Osteocyte (in vitro differentiated cells): ENCODE measurements around the gene CPEB2. TPM values are rescaled to one million over a fixed set of nuclear protein-coding genes. Genes with fewer than 3 reads are reported as not detected.

Experiments used
- DNase-seq: peaks from one replicate; pipeline ENCODE4 v3.0.0; 2021; ENCODE audit warnings: mixed read lengths; ENCODE audit not compliant: unreplicated experiment; ENCODE audit errors: extremely low spot score
- H3K27ac Mint-ChIP-seq: one replicate; pipeline ENCODE4 v1.8.0; 2021; ENCODE audit warnings: mild to moderate bottlenecking, mixed read lengths; ENCODE audit not compliant: unreplicated experiment
- H3K27me3 Mint-ChIP-seq: one replicate; pipeline ENCODE4 v1.8.0; 2021; ENCODE audit warnings: mixed read lengths; ENCODE audit not compliant: unreplicated experiment
- H3K36me3 Mint-ChIP-seq: one replicate; pipeline ENCODE4 v1.8.0; 2021; ENCODE audit warnings: mixed read lengths; ENCODE audit not compliant: unreplicated experiment
- H3K4me1 Mint-ChIP-seq: one replicate; pipeline ENCODE4 v1.8.0; 2021; ENCODE audit warnings: mixed read lengths; ENCODE audit not compliant: unreplicated experiment
- H3K4me3 Mint-ChIP-seq: one replicate; pipeline ENCODE4 v1.8.0; 2021; ENCODE audit warnings: mild to moderate bottlenecking, moderate library complexity, mixed read lengths; ENCODE audit not compliant: unreplicated experiment
- H3K9me3 Mint-ChIP-seq: one replicate; pipeline ENCODE4 v1.8.0; 2021; ENCODE audit warnings: mixed read lengths; ENCODE audit not compliant: unreplicated experiment
- total RNA-seq: library from RNA; stranded (reverse); gene quantifications from 2 replicates; pipeline ENCODE4 v1.2.1, GENCODE V29; 2021
- TF ChIP-seq, protein P1 (sequence below): fragments of 200-600 bp; sonication (generic); IDR thresholded peaks from 2 replicates; pipeline ENCODE4 v1.5.0; 2021; ENCODE audit warnings: antibody characterized with exemption, mild to moderate bottlenecking, moderate library complexity

Gene CPEB2
- total RNA-seq, 1 donor from 2014 or later, result 65.7 TPM

DNA sequence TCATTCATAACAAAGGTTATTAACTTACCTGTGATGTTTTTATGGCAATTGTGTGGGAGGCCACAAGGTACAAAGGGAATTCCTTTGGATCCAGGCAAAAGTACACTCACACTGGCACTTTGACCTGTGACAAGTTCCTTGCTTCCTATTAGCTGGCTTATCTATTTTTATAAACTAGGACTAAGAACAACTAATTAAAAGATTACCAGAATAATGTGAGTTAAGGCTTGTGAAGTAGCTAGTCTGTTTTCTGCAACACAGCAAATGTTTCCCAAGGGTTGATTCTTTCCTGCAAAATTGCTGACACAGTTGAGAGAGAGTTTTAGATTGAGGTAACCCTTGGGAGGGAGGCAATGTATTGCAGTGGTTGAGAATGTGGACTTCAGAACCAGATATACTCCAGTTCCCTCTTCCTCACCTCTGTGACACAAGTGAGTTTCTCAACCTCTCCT lies 107.9 kb downstream of the CPEB2 start:
- Mint-ChIP-seq H3K36me3 (no peaks in the 10 kb centered on the region), H3K4me3 (no peak overlapping the region), H3K27ac (no peak overlapping the region), H3K27me3 (peaks cover 2% of the 10 kb centered on the region), H3K4me1 (no peaks in the 10 kb centered on the region), H3K9me3 (no peaks in the 10 kb centered on the region)
- TF ChIP-seq, protein P1, sequence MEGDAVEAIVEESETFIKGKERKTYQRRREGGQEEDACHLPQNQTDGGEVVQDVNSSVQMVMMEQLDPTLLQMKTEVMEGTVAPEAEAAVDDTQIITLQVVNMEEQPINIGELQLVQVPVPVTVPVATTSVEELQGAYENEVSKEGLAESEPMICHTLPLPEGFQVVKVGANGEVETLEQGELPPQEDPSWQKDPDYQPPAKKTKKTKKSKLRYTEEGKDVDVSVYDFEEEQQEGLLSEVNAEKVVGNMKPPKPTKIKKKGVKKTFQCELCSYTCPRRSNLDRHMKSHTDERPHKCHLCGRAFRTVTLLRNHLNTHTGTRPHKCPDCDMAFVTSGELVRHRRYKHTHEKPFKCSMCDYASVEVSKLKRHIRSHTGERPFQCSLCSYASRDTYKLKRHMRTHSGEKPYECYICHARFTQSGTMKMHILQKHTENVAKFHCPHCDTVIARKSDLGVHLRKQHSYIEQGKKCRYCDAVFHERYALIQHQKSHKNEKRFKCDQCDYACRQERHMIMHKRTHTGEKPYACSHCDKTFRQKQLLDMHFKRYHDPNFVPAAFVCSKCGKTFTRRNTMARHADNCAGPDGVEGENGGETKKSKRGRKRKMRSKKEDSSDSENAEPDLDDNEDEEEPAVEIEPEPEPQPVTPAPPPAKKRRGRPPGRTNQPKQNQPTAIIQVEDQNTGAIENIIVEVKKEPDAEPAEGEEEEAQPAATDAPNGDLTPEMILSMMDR, result no peak
- DNase-seq, result no peak

DNA sequence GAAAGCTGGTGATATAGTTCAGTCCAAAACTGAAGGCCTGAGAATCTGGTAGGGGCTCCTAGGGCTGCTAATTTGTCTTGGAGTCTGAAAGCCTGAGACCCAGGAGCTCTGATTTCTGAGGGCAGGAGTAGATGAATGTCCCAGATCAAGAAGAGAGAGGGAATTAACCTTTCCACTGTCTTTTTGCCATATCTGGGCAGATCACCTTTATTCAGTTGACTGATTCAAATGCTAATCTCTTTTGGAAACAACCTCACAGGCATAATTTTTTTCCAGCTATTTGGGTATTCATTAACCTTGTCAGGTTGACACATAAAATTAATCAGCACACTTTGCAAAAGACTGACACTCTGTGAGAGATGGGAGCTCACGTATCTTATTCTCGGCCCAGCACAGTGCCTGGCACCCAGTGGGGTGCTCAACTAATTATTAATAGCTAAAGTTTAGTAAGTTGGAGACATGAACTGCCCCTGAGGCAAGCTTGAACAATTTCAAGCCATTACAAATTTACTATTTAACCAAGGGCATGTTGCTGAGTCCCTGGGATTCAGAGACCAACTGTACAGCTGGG lies 114.3 kb downstream of the CPEB2 start:
- Mint-ChIP-seq H3K4me3 (no peak overlapping the region), H3K36me3 (no peaks in the 10 kb centered on the region), H3K4me1 (no peaks in the 10 kb centered on the region), H3K27ac (no peak overlapping the region), H3K9me3 (peaks cover 5% of the 10 kb centered on the region), H3K27me3 (peaks cover 18% of the 10 kb centered on the region)
- no peak for DNase-seq
- TF ChIP-seq, protein P1, result no peak

GRCh38 chr4:15117270-15117946 lies 115.1 kb downstream of the CPEB2 start:
- no peaks in the 10 kb centered on the region for H3K4me1 Mint-ChIP-seq

GRCh38 chr4:15118292-15118691 lies 116.0 kb downstream of the CPEB2 start:
- DNase-seq, result no peak
- Mint-ChIP-seq H3K9me3 (peaks cover 5% of the 10 kb centered on the region), H3K27me3 (peaks cover 22% of the 10 kb centered on the region), H3K4me3 (no peak overlapping the region), H3K36me3 (no peaks in the 10 kb centered on the region), H3K27ac (no peak overlapping the region), H3K4me1 (no peaks in the 10 kb centered on the region)
- TF ChIP-seq, protein P1, result no peak

More at GRCh38 chr4:15117270-15117946, 115.1 kb downstream of the CPEB2 start:
- Mint-ChIP-seq H3K36me3 (no peaks in the 10 kb centered on the region), H3K27ac (no peak overlapping the region), H3K27me3 (peaks cover 18% of the 10 kb centered on the region), H3K9me3 (peaks cover 5% of the 10 kb centered on the region), H3K4me3 (no peak overlapping the region)
- DNase-seq, result no peak
- TF ChIP-seq, protein P1, result no peak
